GM03348 (cell line): Measurements from ENCODE around the gene OR4M2.
"Not testable (repeated sequence)": the region's sequence is repeated elsewhere in the genome, so short reads cannot be mapped to it uniquely, and the experiment has no call there.

Experiments
- DNase-seq: peaks from one replicate; pipeline ENCODE4 v3.0.0; 2012; ENCODE audit warnings: low spot score

The OR4M2 gene, protein sequence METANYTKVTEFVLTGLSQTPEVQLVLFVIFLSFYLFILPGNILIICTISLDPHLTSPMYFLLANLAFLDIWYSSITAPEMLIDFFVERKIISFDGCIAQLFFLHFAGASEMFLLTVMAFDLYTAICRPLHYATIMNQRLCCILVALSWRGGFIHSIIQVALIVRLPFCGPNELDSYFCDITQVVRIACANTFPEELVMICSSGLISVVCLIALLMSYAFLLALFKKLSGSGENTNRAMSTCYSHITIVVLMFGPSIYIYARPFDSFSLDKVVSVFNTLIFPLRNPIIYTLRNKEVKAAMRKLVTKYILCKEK

DNA sequence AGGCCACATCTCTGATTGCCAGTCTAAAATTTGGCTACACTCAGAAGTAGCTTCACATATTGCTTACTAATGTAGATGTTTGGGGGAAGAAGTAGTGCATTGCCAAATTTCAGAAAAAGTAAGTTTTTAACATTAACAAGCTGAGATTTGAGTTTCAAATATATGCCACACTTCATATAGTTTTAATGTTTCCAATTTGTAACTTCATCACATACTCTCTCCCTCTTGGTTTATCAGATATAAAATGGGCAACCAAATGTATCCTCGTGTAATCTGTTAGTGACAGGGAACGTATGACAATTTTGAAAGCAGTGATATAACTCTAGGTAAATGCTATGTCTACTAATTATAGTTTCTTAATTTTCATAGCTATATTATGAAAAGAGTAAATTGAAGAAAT, at the start of gene OR4M2:
TSS of gene OR4M2 (plus strand) at position 301 of the 400 bp plus-strand sequence. CDS start at position 399, 98 bp downstream.
- DNase-seq: not testable (repeated sequence)

DNA sequence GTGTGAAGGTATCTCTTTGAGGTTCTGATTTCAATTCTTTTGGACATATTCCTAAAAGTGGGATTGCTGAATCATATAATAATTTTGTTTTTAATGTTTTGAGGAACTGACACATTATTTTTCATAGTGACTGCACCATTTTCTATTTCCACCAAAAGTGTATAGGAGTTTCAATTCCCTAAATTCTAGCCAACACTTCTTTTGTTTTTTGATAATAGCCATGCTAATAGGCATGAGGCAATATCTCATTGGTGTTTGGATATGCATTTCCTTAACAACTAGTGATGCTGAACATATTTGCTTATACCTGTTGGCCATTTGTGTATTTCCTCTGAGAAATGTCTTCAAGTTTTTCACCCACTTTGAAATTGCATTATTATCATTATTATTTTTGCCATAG, 11.1 kb upstream of the OR4M2 start:
- DNase-seq: not testable (repeated sequence)

GRCh38 chr15:22081386-22081785, 1.1 kb downstream of the OR4M2 start:
- not testable (repeated sequence) for DNase-seq

- not testable (repeated sequence) for DNase-seq
Observed at GRCh38 chr15:22098616-22099253, 18.4 kb downstream of the OR4M2 start.

GRCh38 chr15:22099289-22099891, 19.1 kb downstream of the OR4M2 start:
- DNase-seq: not testable (repeated sequence)

GRCh38 chr15:22122033-22122432, 41.7 kb downstream of the OR4M2 start:
- DNase-seq: not testable (repeated sequence)
